ENCODE measurements around the gene CSGALNACT2.
"Not testable (repeated sequence)": the region's sequence is repeated elsewhere in the genome, so short reads cannot be mapped to it uniquely, and the experiment has no call there.

The CSGALNACT2 gene

GRCh38 chr10:43153901-43154300 is 15.7 kb downstream of the CSGALNACT2 start:
- DNase-seq, result no peak

DNA sequence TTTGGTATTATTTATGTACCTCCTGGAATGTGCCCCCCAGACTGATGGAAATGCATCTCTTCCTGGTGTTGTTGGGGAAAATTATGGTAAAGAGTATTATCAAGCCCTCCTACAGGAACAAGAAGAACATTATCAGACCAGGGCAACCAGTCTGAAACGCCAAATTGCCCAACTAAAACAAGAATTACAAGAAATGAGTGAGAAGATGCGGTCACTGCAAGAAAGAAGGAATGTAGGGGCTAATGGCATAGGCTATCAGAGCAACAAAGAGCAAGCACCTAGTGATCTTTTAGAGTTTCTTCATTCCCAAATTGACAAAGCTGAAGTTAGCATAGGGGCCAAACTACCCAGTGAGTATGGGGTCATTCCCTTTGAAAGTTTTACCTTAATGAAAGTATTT is 17.0 kb downstream of the CSGALNACT2 start:
- no peak for DNase-seq

DNA sequence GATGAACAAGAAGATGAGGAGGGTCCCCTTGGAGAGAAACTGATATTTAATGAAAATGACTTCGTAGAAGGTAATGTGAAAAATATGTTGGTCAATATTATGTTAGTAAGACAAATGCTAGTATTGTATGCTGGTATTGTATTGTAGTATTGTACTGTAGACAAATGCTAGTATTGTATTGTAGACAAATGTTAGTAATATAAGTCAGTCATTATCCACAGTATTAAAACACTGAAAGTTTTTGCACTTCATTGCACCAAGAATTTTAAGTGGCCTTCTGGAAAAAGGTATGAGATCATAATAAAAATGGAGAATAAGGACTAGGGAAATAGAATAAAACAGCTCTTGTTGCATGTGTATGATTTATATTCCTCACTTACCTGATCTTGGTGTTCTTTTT is 17.5 kb downstream of the CSGALNACT2 start:
- DNase-seq, result no peak

DNA sequence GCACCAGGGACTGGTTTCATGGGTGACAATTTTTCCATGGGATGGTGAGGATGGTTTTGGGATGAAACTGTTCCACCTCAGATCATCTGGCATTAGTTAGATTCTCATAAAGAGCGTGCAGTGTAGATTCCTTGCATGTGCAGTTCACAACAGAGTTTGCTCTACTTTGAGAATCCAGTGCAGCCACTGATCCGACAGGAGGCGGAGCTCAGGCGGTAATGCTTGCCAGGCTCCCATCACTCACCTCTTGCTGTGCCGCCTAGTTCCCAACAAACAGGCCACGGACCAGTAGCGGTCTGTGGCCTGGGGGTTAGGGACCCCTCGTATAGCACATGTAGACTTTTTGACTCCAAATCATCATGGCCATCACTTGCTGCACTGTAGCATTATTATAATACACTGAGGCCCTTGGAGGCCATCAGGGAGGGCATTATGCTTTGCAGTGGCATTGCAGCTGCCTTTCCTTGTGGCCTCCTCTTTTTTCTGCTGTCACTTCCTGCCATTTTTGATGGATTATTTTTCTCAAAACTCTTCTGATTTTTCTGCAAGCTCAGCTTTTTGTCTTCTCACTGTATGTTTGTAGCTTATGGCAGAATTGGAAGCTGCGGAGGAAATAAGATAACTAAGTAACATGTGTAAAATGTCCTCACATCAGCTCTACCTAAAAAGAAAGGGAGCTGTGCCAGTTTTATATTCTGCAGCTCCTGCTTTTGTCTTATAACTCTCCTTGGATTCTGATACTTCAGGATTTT is 18.5 kb downstream of the CSGALNACT2 start:
- no peak for DNase-seq

DNA sequence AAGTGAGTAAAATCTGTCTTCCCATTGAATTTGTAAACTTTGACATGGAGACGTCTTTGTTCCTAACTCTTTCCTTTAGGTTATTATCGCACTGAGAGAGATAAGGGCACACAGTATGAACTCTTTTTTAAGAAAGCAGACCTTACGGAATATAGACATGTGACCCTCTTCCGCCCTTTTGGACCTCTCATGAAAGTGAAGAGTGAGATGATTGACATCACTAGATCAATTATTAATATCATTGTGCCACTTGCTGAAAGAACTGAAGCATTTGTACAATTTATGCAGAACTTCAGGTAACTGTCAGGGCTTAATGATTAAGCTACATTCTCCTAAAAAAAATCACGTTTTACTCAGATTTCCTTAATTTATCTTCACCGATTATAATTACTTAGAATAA is 20.4 kb downstream of the CSGALNACT2 start:
- DNase-seq, result no peak

DNA sequence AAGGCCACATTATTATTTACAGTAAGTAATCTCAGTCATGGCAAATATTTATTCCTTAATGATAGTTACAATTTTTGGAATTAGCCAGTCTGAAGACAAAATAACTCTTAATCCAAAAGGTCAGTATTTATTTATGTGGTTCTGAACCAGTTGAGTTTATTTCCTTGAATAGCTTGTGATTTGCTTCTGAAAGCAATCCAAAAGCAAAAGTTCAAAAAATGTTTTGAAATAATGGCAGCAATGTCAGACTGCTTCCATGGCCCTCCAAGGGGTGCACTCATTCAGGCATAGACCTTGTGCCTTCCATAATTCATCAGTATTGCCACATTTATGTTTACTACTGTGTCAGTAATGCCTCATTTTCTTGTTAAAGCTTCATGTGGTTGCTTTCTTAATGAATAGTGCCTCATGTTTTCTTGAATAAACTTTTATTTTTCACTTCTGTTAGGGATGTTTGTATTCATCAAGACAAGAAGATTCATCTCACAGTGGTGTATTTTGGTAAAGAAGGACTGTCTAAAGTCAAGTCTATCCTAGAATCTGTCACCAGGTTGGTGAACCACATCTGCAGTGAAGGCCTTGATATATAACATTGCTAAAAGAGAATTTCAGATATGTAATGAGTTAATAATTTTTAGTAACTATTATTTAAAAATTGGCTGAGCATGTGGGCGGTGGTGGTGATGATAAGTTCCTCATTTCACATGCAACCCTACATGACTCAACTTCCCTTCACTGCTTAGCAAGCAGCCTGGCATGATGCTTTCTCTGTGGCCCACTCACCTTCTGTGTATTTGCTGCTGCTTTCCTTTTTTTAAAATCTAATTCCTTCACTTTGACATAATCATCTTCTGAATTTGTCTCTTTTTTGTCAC is 22.0 kb downstream of the CSGALNACT2 start:
- DNase-seq, result peak; percentile 11

DNA sequence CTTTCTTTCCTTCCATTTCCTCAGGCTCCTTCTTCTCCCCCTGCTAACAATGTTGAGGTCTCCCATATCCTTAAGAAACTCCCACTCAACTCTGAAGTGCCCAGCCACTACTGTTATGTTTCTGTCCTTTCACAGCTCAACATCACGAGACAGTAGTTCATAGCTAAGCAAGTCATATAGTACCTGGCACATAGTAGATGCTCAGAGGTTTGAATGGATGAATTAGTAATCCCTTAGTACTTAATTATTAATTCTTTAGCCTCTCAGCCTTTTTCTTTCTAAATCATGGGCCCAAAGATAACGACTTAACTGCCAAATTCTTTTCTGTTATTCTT is 22.6 kb downstream of the CSGALNACT2 start:
- no peak for DNase-seq

DNA sequence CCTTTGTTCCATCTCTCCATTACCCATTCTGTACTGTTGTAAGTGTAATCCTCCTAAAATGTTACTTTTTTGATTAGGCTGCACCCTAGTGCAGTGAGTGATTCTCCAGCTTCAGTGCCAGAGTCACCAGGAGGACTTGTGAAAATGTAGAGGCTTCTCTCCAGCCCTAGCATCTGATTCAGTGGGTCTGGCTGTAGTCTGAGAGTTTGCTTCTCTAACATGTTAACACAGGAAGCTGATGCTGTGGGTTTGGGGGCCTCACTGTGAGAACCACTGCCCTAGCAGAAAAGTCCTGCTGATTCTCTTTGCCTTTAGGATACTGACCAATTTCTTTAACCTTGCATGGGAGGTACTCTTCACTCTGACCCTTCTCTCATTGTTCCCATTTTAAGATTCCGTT is 24.4 kb downstream of the CSGALNACT2 start:
- DNase-seq, result no peak

- no peak for DNase-seq
Observed at GRCh38 chr10:43166207-43166879, 28.1 kb downstream of the CSGALNACT2 start.

- no peak for DNase-seq
Observed at GRCh38 chr10:43166880-43167497, 28.7 kb downstream of the CSGALNACT2 start.

DNA sequence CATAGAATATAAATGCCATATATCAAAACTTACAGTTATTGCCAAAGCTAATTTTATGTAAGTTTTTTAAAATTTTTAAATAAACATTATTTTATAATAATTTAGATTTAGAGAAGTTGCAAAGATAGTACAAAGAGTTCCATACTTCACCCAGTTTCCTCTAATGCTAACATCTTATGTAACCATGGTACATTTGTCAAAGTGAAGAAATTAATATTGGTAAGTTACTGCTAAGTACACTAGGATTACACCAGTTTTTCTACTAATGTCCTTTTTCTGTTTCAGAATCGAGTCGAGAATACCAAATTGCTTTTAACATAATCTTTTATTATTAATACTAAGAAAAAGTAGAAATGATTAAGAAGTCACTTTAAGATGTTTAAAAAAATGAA is 29.2 kb downstream of the CSGALNACT2 start:
- no peak for DNase-seq

DNA sequence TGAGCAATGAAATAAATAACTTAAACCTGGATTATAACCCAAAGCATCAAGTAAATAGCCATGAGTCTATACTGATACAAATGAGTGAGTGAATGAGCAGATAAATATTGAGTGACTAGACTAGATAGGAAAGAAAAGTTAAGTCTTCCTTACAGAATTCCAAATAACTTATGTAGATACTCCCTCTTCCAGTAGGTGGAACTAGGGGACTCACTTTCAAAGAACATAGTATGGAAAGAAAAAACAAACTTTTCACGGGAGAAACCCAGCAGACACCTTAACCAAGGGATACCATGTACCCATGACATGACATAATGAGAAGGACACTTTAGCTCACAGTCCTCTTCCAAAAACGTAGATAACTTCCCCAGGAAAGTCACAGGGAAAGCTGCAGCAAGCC is 32.2 kb downstream of the CSGALNACT2 start:
- no peak for DNase-seq

DNA sequence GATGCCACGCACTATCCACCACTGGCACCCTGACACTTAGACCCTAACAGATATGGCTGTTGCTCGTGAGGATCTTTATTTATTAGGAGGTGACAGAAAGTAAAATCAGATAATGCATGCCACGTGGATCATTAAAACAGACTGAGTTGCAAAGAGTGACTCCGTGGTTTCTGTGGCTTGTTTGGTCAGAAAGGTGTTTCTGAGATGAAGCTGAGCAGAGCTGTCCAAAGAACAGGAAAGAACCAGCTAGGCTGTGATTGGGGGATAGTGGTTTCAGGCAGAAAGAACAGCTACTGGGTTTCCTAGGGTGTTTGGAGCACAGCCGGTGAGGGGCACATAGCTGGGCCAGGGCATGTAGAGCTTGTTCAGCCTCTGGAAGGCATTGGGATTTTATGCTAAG is 34.4 kb downstream of the CSGALNACT2 start:
- no peak for DNase-seq

GRCh38 chr10:43173120-43173519 is 34.9 kb downstream of the CSGALNACT2 start:
- no peak for DNase-seq

DNA sequence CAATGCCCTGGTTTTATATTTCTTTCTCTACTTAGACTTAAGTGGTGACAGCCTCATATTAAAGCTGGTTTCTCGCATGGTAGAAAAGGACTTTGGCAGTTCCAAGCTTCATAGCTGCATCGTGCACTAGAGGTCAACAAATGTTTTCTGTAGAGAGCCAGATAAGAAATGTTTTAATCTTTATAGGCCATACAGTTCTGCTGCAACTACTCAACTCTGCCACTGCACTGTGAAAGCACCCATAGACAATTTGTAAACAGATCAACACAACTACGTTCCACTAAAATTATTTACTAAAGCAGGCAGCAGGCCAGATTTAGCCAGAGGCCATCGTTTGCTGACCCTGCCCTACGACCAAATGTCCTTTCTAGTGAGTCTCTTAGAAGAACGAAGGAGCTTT is 36.7 kb downstream of the CSGALNACT2 start:
- no peak for DNase-seq

- DNase-seq, result no peak
Observed at GRCh38 chr10:43176271-43176670, 38.0 kb downstream of the CSGALNACT2 start.

GRCh38 chr10:43177595-43177994 is 39.4 kb downstream of the CSGALNACT2 start:
- no peak for DNase-seq

GRCh38 chr10:43181146-43181545 is 42.9 kb downstream of the CSGALNACT2 start:
- DNase-seq, result no peak

- DNase-seq, result not testable (repeated sequence)
Observed at GRCh38 chr10:43183764-43184163, 45.5 kb downstream of the CSGALNACT2 start.

DNA sequence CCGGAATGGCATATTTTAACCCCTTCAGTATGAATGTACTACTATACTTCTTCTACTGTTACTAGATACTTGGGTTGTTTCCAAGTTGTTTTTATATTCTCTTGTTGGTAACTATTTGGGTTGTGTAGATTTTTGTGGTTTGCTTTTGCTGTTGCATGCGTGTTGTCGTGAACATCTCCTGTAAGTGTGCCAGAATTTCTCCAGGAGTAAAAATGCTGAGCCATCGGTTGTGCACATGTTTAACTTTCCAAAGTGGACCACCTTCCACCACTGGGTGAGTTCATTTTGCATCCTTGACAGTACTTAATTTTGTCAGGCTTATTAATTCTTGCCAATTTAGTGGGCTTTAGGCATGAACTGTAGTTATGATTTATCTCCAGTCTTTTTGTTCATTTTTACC is 47.9 kb downstream of the CSGALNACT2 start:
- no peak for DNase-seq

- DNase-seq, result no peak
Observed at GRCh38 chr10:43187213-43187612, 49.0 kb downstream of the CSGALNACT2 start.

DNA sequence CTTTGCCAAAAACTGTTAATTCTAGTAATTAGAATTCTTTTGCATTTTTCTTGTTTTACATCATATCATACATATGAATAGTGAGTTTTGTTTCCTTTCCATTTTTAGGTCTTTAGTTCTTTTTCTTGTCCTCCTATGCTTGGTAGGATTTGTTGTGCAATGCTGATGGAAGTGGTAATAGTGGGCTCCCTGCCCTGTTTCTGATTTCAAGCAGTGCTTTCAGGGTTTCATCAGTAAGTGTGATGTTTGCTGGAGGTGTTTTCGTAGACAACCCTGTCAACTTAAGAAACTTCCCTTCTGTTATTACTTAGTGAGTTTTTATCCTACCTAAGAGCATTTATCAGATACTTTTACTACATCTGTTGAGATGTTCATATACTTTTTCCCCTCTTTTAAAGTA is 50.5 kb downstream of the CSGALNACT2 start:
- DNase-seq, result no peak

DNA sequence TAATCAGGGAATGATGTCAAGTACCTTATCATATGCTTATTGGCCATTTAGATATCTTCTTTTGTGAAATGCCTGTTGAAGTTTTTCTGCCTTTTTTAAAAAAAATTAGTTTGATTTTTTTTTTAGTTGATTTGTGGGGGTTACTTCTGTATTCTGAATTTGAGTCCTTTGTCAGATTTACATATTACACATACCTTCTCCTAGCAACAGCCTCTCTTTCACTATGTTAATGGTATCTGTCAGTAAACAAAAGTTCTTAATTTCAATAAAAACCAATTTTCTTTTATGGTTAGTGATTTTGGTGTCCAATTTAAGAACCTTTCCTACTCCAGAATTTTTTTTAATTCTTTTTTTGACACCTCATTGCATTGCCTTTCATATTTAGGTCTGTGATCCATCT is 52.0 kb downstream of the CSGALNACT2 start:
- DNase-seq, result no peak
